Effector CD8-positive, alpha-beta T cell (primary cell): ENCODE data around the gene FOXD3.
"Not testable (repeated sequence)": the region's sequence is repeated elsewhere in the genome, so short reads cannot be mapped to it uniquely, and the experiment has no call there.

Experiments used
- DNase-seq: peaks from one replicate; lab custom pipeline; 2025; lab: John Stamatoyannopoulos, UW

FOXD3 gene

DNA sequence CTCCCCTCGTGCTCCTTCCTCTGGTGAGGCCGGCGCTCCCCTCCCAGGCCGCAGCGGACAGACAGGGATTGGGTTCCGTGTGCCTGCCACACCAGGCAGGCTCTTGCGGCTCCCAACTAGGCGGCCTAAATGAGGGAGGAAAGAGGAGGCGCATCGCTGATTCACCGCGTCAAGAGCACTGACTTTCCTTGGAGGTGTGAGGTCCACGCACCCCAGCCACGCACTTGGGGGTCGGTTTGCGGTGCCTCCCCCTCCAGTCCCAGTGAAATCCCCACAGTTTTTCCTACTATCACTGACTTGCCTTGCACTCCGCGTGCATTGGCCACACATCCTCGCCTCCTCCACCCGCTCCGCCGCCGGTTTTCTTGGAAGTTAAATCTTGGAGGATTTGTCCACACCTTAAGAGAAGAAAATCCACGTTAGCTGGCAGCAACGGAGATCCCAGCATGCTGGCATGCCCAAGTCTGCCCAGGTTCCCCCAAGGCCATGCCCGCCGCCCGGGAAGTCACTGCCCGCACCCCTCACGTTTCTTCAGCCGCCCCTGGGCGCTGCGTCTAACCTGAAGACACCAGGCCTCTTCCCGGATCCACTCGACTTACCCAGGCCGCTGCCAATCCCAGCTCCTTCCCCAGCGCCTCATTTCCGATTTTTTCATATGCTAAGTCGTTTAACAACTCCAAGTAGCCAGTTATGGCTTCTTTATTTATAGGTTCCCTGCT lies 1.1 kb upstream of the FOXD3 start:
- DNase-seq = no peak

GRCh38 chr1:63321785-63322113 lies 618 bp upstream of the FOXD3 start:
- DNase-seq = no peak

- DNase-seq = no peak
Observed at GRCh38 chr1:63322944-63323864, 837 bp downstream of the FOXD3 start.

DNA sequence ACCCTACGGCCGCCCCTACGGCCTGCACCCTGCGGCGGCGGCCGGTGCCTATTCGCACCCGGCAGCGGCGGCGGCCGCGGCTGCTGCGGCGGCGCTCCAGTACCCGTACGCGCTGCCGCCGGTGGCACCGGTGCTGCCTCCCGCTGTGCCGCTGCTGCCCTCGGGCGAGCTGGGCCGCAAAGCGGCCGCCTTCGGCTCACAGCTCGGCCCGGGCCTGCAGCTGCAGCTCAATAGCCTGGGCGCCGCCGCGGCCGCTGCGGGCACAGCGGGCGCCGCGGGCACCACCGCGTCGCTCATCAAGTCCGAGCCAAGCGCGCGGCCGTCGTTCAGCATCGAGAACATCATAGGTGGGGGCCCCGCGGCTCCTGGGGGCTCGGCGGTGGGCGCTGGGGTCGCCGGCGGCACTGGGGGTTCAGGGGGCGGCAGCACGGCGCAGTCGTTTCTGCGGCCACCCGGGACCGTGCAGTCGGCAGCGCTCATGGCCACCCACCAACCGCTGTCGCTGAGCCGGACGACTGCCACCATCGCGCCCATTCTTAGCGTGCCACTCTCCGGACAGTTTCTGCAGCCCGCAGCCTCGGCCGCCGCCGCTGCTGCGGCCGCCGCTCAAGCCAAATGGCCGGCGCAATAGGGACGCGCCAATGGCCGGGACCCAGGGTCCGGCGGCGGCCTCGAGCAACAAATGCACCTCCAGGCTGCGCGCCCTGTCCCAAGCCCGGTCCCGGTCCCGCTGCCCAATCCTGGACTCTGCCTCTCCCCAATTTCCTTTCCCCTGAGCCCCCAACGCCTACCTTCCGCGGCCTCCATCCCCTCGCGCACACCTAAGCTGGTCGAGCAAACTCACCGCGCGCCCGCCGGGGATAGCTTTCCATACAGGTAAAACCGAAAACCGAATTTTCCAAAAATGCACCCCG lies 1.8 kb downstream of the FOXD3 start:
- no peak for DNase-seq

- no peak for DNase-seq
Observed at GRCh38 chr1:63324779-63325119, 2.4 kb downstream of the FOXD3 start.

DNA sequence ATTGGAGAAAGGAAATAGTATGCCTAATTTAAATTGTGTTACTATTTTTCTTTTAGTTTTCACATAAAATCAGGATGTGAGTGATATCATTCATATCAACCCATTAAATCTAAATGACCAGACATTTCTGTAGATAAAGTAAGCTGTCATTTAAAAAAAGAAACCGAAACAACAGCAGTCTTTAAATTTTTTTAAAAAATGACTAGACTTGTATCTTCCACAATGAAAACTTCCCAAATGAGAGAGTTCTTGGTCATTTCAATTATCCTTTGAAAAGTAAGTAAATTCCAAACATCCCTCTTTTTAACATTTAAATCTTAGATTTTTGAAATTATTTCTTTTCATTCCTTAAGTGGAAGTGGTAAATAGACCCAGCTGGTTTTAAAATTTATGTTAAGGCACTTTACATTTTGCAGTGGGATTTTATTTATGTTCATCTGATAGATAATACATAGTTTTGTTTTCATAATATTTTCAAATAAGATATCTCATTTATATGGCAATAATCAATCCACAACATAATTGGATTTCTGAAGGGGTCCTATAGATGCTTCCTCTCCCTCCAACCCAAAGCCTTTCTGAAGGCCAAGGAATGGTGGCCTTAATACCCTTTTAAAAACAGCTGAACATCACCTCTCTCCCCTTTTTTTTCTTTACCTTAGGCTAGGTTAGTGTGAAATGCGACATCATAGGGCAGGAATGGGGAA lies 3.1 kb downstream of the FOXD3 start:
- no peak for DNase-seq

DNA sequence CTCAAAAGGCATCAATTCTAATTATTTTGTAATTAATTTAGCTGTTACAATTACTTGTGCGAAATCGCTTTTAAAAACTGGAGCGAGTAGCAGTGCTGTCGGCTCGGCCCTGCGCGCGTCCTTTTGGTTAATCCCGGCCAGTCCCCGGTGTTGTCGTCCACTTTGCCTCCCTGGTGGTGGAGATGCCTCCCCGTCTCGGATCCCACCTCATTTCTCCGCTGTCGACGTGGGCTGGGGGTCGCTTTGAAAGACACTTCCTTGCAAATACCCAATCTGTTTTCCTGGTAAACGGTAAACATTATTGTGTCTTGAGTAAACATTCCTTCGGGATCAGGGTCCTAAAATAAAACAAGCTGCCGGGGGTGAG lies 3.7 kb downstream of the FOXD3 start:
- DNase-seq = no peak

GRCh38 chr1:63326473-63327380 lies 4.4 kb downstream of the FOXD3 start:
- DNase-seq = no peak

GRCh38 chr1:63327417-63328054 lies 5.2 kb downstream of the FOXD3 start:
- no peak for DNase-seq

- DNase-seq = no peak
Observed at GRCh38 chr1:63328122-63328521, 5.8 kb downstream of the FOXD3 start.

DNA sequence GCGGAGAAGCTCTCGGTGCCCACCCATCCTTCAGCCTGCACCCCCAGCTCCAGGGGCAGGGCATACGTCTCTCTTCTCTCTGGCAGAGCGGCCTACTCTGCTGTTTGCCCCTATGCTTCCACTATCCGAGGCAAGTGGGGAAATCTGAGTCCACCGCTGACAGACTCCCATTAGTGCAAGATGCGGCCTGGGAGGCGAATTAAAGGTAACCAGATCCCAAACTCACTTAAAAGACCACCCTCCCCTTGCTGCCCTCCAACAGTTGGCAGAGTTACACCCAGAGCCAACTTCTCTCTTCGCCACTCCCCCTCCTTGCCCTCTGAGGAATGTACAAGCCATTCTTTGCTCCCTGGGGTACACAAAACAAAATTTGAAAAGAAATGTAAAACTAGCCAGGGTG lies 6.4 kb downstream of the FOXD3 start:
- no peak for DNase-seq

- DNase-seq = no peak
Observed at GRCh38 chr1:63329621-63330330, 7.4 kb downstream of the FOXD3 start.

GRCh38 chr1:63330331-63330916 lies 8.1 kb downstream of the FOXD3 start:
- DNase-seq = no peak

GRCh38 chr1:63342402-63342801 lies 20.0 kb downstream of the FOXD3 start:
- DNase-seq = no peak

DNA sequence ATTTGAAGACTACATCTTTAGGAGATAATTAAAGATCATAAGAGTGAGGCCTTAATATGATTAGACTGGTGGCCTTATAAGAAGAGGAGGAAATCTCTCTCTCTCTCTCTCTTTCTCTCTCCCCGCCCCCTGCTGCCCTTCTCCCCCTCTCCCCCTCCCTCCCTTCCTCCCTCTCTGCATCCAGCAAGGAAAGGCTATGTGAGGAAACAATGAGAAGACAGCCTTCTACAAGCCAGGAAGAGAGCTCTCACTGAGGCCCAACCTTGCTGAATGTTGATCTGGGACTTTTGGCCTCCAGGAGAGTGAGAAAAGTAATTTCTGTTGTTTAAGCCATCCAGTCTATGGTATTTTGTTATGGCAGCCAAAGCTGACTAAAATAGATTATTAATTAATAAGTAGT lies 21.6 kb downstream of the FOXD3 start:
- no peak for DNase-seq

GRCh38 chr1:63350320-63350719 lies 28.0 kb downstream of the FOXD3 start:
- no peak for DNase-seq

- DNase-seq = no peak
Observed at GRCh38 chr1:63352736-63353135, 30.4 kb downstream of the FOXD3 start.

- DNase-seq = not testable (repeated sequence)
Observed at GRCh38 chr1:63356234-63356633, 33.9 kb downstream of the FOXD3 start.

GRCh38 chr1:63359561-63359960 lies 37.2 kb downstream of the FOXD3 start:
- no peak for DNase-seq
